Natural killer cell (primary cell): ENCODE results near the gene MXD3. TPM values are rescaled to one million over a fixed set of nuclear protein-coding genes. Genes with fewer than 3 reads are reported as not detected.

ENCODE experiments used
- ATAC-seq, 3 donors: fragments of 150-1000 bp in 2 of 3; fragments of 200-7000 bp in 1 of 3; cut with Tn5 transposase; 1 replicate in 1 of 3; 2 replicates in 2 of 3; pipeline ENCODE4 v1.10.0; 2021; ENCODE audit warnings: mild to moderate bottlenecking in 2 of 3, moderate library complexity in 2 of 3
- DNase-seq, 2 donors: peaks; one replicate each; pipeline versions ENCODE4 v3.0.0 to v3.0.0-alpha.2; 2013 to 2021; ENCODE audit warnings: mixed read lengths in 1 of 2
- H3K27ac ChIP-seq: one replicate; pipeline ENCODE4 v1.5.1; 2013; ENCODE audit warnings: mild to moderate bottlenecking, low read length
- H3K27me3 ChIP-seq: one replicate; pipeline ENCODE4 v1.6.1; 2013; ENCODE audit warnings: low read length; ENCODE audit not compliant: control insufficient read depth, insufficient read depth
- H3K36me3 ChIP-seq: one replicate; pipeline ENCODE4 v1.6.1; 2013; ENCODE audit warnings: low read length; ENCODE audit not compliant: control insufficient read depth, insufficient read depth
- H3K4me1 ChIP-seq: one replicate; pipeline ENCODE4 v1.6.1; 2013; ENCODE audit warnings: low read length; ENCODE audit not compliant: control insufficient read depth, insufficient read depth
- H3K4me3 ChIP-seq: one replicate; pipeline ENCODE4 v1.5.1; 2013; ENCODE audit warnings: low read length
- H3K9me3 ChIP-seq: one replicate; pipeline ENCODE4 v1.6.1; 2013; ENCODE audit warnings: low read length; ENCODE audit not compliant: control insufficient read depth, insufficient read depth
- H3K27ac Mint-ChIP-seq, 2 donors: one replicate each; pipeline ENCODE4 v1.8.0; 2022; ENCODE audit warnings: mild to moderate bottlenecking in 2 of 2, mixed read lengths in 2 of 2, moderate library complexity in 1 of 2
- H3K27me3 Mint-ChIP-seq, 2 donors: one replicate each; pipeline ENCODE4 v1.8.0; 2022; ENCODE audit warnings: low read depth in 2 of 2, mixed read lengths in 2 of 2
- H3K36me3 Mint-ChIP-seq: one replicate; pipeline ENCODE4 v1.8.0; 2022; ENCODE audit warnings: mixed read lengths
- H3K4me1 Mint-ChIP-seq, 2 donors: one replicate each; pipeline ENCODE4 v1.8.0; 2022; ENCODE audit warnings: mixed read lengths in 2 of 2
- H3K4me3 Mint-ChIP-seq: one replicate; pipeline ENCODE4 v1.8.0; 2022; ENCODE audit warnings: mild to moderate bottlenecking, moderate library complexity, mixed read lengths
- H3K9me3 Mint-ChIP-seq, 2 donors: one replicate each; pipeline ENCODE4 v1.8.0; 2022; ENCODE audit warnings: mixed read lengths in 2 of 2
- CTCF ChIP-seq: fragments of 200-600 bp; IDR thresholded peaks from one replicate; pipeline ENCODE4 v1.8.0; 2022; ENCODE audit warnings: antibody characterized with exemption
- WGBS: methylation state at CpG from one replicate; pipeline ENCODE4 v1.1.7; 2013; ENCODE audit warnings: missing lambda C conversion rate; ENCODE audit not compliant: insufficient coverage; 5-methylcytosine and 5-hydroxymethylcytosine counted together
- intact Hi-C: fragments of 100-400 bp; cut with micrococcal nuclease; formaldehyde crosslinking; loops from one replicate; pipeline ENCODE4 v1.14.2; 2022
- total RNA-seq, 4 donors: library from RNA; stranded (reverse); fragments of 120-200 nt in 1 of 4; gene quantifications; one replicate each; pipeline versions ENCODE4 v1.2.3 to v1.2.4, GENCODE V29; 2013 to 2022

The MXD3 gene
- total RNA-seq, 3 donors from 2014 or later (not counting 1 experiment from before 2014, with no cell fraction given), result 10.9 to 15.0 (median 15.0) TPM

DNA sequence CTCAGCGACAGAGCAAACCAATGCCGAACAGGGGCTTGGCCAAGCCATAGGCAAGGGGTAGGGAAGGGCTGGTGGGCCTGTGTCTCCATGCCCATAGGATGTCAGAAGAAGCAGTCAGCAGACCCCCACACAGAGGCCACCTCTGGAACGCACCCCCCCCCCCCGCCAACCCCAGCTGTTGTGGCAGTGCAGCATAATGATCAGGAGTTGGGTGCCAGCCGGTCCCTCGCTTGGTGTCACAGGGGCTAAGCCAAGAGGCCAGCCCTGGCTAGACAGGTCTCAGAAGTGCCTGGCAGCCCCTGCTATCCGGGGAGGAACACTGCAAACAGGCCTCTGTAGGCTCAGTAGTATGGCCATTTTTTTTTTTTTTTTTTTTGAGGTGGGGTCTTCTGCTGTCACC is 3.7 kb upstream of the MXD3 start:
- no peak overlapping the region for H3K4me3 Mint-ChIP-seq
- H3K36me3 Mint-ChIP-seq, result no peaks in the 10 kb centered on the region
- no peaks in the 10 kb centered on the region for H3K27me3 Mint-ChIP-seq
- H3K27ac ChIP-seq, result no peak overlapping the region
- ATAC-seq (no peak), DNase-seq (no peak)
- no peaks in the 10 kb centered on the region for H3K9me3 ChIP-seq
- H3K27me3 ChIP-seq, result no peaks in the 10 kb centered on the region
- intact Hi-C loops, result loop anchor here (5.0 kb wide), 1 partner anchor 137 kb away; no protein-coding TSS in a partner anchor
- H3K4me1 ChIP-seq, result peaks cover 41% of the 10 kb centered on the region
- 96% methylated on average over 7 of the region's 7 CpGs for WGBS
- H3K4me3 ChIP-seq, result no peak overlapping the region
- H3K4me1 Mint-ChIP-seq, result peaks cover 21 to 30% of the 10 kb centered on the region in 2 donors
- no peak for TF ChIP-seq CTCF
- no peaks in the 10 kb centered on the region for H3K9me3 Mint-ChIP-seq
- H3K36me3 ChIP-seq, result no peaks in the 10 kb centered on the region
- H3K27ac Mint-ChIP-seq, result no peak overlapping the region

DNA sequence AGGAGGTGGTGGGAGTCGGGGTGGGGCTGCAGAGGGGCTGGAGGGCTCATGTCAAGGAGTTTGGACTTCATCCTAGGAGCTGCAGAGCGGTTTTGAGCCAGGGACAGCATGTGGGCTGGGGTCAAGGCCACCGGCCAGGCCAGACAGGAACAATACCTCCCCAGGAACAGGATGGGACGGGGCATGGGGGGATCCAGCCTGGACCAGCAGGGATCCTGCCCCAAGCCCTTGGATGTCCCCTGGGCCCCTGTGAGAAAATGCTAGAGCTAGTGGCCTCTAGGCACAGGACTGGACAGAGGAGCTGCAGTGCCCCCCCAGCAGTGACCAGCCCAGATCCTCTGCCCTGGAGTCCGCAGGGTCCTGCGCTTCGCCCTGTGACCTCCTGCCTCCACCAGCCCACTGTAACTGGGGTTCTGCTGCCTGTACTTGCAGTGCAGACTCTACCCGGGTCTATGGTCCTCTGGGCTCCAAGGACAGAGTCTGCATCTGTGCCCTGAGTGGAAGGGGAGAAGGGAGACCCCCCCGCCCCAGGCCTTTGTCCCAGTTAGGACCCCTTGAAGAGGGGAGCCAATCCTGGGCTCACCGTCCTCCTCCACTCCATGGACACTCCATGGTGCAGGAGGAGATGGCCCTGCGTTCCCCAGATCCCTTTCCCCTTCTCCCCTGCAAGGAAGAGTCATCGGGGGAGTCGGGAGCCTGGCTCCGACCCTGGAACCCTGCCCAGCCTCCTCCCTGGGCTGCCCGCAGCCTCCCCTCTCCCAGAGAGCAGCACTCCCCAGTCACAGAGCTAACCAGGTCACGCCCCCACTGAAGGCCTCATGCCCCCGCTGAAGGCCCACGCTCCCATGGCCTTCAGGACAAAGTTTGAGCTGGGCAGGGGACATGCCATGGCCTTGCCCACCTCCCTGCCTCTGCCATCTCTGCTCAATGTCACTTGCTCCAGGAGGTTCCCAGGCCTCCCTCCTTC is 3.0 kb upstream of the MXD3 start:
- no peak for DNase-seq

GRCh38 chr5:177313561-177314259 is 2.0 kb upstream of the MXD3 start:
- no peak overlapping the region for H3K27ac ChIP-seq
- H3K36me3 ChIP-seq, result no peaks in the 10 kb centered on the region
- intact Hi-C loops, result loop anchor here (5.0 kb wide), 1 partner anchor 44 kb away; the partner anchor contains the start of gene RGS14
- H3K27ac Mint-ChIP-seq, result no peak overlapping the region
- no peak for TF ChIP-seq CTCF
- no peaks in the 10 kb centered on the region for H3K9me3 Mint-ChIP-seq
- DNase-seq (no peak), ATAC-seq (no peak)
- no peaks in the 10 kb centered on the region for H3K27me3 ChIP-seq
- H3K4me1 Mint-ChIP-seq, result peaks cover 36 to 44% of the 10 kb centered on the region in 2 donors
- H3K27me3 Mint-ChIP-seq, result no peaks in the 10 kb centered on the region
- H3K4me1 ChIP-seq, result peaks cover 49% of the 10 kb centered on the region
- 97% methylated on average over 14 of the region's 15 CpGs for WGBS
- H3K4me3 Mint-ChIP-seq, result no peak overlapping the region
- H3K9me3 ChIP-seq, result no peaks in the 10 kb centered on the region
- no peak overlapping the region for H3K4me3 ChIP-seq
- H3K36me3 Mint-ChIP-seq, result no peaks in the 10 kb centered on the region

More for the DNA sequence above, 3.0 kb upstream of the MXD3 start:
- ATAC-seq, result no peak
- Histone ChIP-seq H3K4me1 (peaks cover 41% of the 10 kb centered on the region), H3K4me3 (no peak overlapping the region), H3K36me3 (no peaks in the 10 kb centered on the region), H3K9me3 (no peaks in the 10 kb centered on the region), H3K27ac (no peak overlapping the region), H3K27me3 (no peaks in the 10 kb centered on the region)
- no peaks in the 10 kb centered on the region for H3K9me3 Mint-ChIP-seq
- no peaks in the 10 kb centered on the region for H3K36me3 Mint-ChIP-seq
- 95% methylated on average over 17 of the region's 18 CpGs for WGBS
- peaks cover 26 to 35% of the 10 kb centered on the region in 2 donors for H3K4me1 Mint-ChIP-seq
- no peak for TF ChIP-seq CTCF
- no peak overlapping the region for H3K4me3 Mint-ChIP-seq
- H3K27ac Mint-ChIP-seq, result no peak overlapping the region
- no peaks in the 10 kb centered on the region for H3K27me3 Mint-ChIP-seq
- intact Hi-C loops, result loop anchor here (5.0 kb wide), 2 partner anchors 43 to 138 kb away; partner anchors contain the start of gene RGS14
